HG03457 (cell line): ENCODE measurements around the gene WNT2B.
"Not testable (repeated sequence)": the region's sequence is repeated elsewhere in the genome, so short reads cannot be mapped to it uniquely, and the experiment has no call there.

Source experiments
- ATAC-seq: cut with Tn5 transposase; IDR thresholded peaks from one replicate; pipeline ENCODE4 v1.9.1; 2021; ENCODE audit warnings: moderate number of reproducible peaks; ENCODE audit not compliant: unreplicated experiment

Gene WNT2B

DNA sequence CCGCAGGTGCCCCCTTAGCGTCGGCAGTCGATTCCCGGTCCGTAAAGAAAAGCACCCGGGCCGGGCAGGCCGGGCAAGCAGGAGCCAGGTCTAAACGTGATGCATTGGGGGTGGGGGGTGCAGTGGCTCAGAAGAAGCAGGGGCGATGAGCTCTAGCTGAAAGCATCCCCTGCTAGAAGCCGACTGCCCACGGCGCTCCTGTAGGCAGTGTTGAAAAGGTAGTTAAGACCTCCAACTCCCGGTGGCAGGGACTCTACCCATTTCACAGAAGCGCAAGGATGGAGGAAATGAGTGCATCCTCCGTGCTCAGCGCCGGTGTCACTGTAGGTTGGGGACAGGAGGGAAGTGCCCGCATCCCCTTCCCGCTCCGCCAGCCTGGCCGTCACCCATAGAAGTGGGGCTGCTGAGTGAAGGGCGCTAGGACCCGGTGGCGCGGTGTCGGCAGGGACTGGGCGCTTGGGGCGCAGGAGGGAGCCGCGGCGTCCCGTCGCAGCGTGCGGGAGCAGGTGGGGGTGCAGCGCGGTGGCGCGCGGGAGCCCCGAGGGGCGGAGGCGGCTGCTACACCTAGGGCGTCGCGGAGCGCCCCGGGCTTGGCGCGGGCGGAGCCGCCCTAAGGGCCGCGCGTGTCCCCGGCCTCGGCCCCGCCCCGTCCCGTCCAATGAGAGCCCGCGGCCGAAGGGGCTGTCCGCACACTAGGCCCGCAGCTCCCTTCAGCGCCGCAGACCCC lies at the start of gene WNT2B:
Gene WNT2B, plus strand, starts transcription at position 688 of the 727 bp plus-strand sequence. CDS start 298 bp downstream, outside the sequence.
- no peak for ATAC-seq

DNA sequence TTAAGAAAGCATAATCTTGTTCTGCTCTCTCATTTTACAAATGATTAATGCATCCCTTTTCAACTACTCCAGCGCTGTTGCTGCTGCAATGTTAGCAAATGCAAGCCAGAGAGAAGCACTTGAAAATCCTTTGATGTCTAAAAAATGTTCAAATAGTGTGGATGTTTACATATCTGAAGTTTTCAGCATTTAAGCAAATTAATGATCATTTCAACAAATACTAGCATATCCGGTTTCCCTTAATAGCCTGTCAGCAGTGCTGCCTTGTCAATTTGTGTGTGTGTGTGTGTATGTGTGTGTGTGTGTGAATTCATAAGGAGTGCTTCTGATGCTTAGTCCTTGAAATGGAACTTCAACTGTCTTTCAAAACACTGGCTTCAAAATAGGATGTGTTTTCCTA lies 48.1 kb upstream of the WNT2B start:
- ATAC-seq: no peak

GRCh38 chr1:112461200-112461871 lies 47.4 kb upstream of the WNT2B start:
- ATAC-seq: no peak

DNA sequence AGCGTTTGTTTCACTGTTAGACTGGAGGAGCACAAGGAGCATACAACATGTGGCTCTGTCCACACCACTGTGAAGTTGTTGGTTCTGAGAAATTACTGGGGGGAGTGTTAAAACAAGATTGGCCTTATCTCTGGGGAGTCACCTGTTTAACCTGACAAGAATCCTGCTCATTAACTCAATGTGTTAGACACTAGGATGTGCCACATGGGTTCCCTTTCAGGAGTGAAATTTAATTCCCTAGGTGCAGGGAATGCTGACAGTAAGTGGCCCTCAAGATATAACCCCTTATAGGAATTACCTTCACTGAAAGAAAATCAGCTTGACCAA lies 45.8 kb upstream of the WNT2B start:
- no peak for ATAC-seq

- ATAC-seq: no peak
Observed at GRCh38 chr1:112464501-112464900, 44.3 kb upstream of the WNT2B start.

- no peak for ATAC-seq
Observed at GRCh38 chr1:112465122-112465521, 43.6 kb upstream of the WNT2B start.

DNA sequence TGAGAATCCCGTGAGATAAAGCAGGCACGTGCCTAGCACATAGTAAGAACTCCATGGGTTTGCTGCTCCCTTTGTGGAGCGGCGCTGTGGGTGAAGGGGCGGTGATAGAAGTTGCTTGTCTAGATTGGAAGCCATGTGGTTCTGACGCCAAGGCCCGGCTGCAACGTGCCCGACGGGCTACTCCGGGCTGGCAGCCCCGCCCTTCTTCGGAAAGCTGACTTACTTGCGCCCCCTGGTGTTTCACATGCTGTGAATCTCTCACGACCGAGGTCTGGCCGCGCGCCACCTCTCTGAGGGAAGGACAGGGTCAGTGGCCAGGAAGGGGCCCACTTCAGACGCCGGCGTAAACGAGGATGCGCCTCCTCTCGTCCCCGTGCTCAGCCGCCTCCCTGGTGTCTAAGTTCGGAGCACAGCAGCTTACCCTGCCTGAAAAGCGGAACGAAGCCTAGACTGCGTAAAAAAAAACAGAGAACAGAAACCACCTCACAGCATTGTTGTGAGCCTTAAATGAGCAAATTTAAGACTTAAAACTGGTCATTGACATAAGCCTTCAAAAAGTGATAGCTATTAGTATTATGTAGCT lies 42.6 kb upstream of the WNT2B start:
- ATAC-seq: peak; percentile 91

GRCh38 chr1:112470324-112470723 lies 38.4 kb upstream of the WNT2B start:
- not testable (repeated sequence) for ATAC-seq

DNA sequence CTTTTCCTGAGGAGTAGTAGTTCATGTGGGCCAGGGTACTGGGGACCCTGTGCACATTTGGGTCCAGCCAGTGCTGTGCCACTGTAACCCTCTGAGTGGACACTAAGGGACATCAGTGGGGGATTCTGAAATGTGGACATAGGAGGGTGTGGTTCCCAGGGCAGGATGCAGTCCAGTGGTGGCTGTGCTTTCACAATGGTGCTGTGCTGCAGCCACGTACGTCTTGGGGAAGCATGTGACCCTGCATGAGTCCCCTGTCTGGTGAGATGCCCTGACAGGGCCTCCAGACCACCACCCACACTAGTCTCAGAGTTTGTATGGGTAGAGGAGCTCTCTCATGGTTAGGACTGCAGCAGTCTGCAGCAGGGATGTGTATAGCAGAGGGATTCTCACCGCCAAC lies 37.8 kb upstream of the WNT2B start:
- ATAC-seq: no peak

DNA sequence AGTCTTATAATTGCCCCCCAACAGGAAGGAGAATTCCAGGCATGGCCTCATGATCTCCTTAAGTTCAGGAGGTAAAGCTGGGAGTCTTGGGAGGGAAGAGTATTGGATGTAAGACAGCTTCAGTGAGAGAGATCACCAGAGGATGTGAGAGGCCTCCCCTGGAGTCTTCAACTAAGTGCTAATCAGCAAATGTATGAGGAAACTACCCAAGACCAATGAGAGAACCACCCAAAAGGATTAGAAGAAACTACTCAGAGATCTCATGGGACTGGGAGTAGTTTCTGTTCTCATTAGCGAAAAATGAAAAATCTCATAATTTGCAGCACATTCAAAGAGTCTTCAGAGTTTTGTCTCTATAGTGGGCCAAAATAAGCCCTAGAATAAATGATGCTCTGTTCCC lies 36.6 kb upstream of the WNT2B start:
- ATAC-seq: no peak

GRCh38 chr1:112477550-112477949 lies 31.2 kb upstream of the WNT2B start:
- ATAC-seq: no peak

DNA sequence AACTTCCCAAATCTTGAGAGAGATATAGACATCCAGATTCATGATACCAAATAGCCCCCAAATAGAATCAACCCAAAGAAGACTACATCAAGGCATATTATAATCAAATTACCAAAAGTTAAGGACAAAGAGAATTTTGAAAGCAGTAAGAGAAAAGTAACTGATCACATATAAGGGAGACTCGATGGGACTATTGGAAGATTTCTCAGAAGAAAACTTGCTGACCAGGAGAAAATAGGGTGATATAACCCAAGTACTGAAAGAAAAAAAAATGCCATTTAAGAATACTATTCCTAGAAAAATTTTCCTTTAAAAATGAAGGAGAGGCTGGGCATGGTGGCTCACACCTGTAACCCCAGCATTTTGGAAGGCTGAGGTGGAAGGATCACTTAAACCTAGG lies 30.5 kb upstream of the WNT2B start:
- no peak for ATAC-seq

DNA sequence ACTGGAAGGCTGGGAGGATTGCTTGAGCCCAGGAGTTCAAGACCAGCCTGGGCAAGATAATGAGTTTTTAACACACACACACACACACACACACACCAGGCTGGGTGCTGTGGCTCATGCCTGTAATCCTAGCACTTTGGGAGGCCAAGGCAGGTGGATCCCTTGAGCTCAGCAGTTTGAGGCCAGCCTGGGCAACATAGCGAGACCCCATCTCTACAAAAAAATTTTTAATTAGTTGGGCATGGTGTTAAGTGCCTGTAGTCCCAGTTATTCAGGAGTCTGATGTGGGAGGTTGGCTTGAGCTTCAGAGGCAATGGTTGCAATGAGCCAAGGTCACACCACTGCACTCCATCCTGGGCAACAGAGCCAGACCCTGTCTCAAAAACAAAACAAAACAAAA lies 22.7 kb upstream of the WNT2B start:
- not testable (repeated sequence) for ATAC-seq

GRCh38 chr1:112487686-112488085 lies 21.1 kb upstream of the WNT2B start:
- not testable (repeated sequence) for ATAC-seq

- ATAC-seq: no peak
Observed at GRCh38 chr1:112488141-112488540, 20.6 kb upstream of the WNT2B start.

- ATAC-seq: no peak
Observed at GRCh38 chr1:112492076-112492475, 16.7 kb upstream of the WNT2B start.

- no peak for ATAC-seq
Observed at GRCh38 chr1:112493351-112493750, 15.4 kb upstream of the WNT2B start.

DNA sequence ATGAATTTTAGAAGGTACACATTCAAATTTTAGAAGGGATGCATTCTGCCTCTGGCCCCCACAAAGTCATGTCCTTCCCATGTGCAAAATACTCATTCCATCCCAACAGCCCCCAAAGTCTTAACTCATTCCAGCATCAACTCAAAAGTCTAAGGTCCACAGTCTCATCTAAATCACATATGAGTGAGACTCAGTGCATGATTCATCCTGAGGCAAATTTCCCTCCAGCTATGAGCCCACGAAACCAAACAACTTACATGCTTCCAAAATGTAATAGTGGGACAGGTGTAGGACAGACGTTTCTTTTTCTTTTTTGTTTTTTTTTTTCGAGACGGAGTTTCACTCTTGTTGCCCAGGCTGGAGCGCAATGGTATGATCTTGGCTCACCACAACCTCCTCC lies 12.5 kb upstream of the WNT2B start:
- ATAC-seq: no peak

DNA sequence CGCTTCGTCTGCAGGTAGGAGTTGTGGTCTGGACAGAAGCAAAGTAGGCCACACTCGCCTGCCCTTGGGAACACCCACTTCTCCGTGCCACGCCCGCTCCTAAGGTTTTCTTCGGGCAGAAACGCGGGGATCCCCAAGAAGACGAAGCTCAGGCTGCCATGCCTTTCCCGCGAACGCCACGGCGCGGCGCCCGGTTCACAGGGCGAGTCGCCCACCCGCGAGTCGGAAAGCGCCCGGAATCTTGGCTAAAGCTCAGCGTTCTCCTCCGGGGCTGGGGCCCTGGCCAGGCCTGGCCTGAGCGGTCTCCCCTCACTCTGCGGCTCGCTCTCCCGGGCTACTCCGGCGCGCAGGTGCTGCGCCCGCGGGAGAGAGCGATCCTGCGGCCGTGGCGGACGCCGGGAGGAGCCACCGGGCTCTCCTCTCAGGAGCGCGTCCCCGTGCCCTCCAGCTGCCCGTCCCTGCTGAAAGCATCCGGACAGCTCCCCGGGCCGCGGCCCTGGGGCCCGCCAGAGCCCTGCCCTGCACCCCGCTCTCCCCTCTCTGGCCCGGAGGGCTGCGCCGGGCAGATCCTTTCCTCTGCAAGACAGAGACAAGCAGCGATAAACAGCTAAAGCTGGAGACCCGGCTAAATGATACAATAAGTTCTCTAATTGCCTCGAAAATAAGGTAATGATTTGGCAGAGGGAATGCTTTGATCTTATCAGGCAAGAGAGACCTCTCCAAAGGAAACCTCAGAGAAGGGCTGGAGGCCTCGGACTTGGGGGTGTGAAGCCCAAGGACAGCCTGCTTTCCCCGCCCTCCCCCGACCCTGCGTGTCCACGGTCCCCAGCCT lies 6.7 kb upstream of the WNT2B start:
- ATAC-seq: no peak

GRCh38 chr1:112502826-112503225 lies 5.9 kb upstream of the WNT2B start:
- ATAC-seq: no peak

DNA sequence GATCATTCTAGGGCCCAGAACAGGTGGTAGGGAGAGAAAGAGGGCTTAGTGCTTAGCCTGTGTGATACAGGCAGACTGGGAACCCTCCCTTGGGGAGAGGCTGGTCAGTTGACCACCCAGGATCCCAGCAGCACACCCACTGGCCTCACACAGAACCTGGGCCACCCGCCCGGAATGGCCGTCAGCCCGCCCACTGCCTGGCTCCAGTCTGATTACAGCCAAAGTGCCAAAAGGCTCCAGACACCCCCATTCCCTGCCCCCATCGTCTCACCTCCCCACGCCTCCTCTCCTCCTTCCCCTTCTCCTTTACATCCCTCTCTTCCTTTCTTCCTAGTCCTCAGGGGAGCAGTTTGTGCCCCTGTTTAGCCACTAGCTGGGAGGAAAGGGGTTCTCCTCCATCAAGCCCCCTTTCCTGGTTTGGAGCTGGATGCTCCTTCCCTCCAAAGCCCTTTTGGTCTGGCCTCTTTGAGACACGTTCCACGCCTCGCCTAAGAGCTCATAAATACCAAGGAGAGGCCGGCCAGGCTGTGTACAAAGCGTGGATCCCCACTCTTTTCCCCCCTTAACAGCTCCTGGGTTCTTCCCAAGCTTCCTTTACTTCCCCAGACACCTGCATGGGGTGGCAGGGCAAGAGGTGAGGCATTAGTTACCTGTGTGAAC lies 4.6 kb upstream of the WNT2B start:
- no peak for ATAC-seq
